ENCODE results near the gene COL11A2.

The COL11A2 gene

GRCh38 chr6:33147807-33148666 lies 44.2 kb downstream of the COL11A2 start:
- DNase-seq: no peak

GRCh38 chr6:33144373-33144772 lies 47.9 kb downstream of the COL11A2 start:
- DNase-seq: no peak

- DNase-seq: no peak
Measured at GRCh38 chr6:33143113-33143770, 49.0 kb downstream of the COL11A2 start.

GRCh38 chr6:33142501-33143070 lies 49.7 kb downstream of the COL11A2 start:
- DNase-seq: no peak

- DNase-seq: no peak
Measured at GRCh38 chr6:33140556-33140955, 51.7 kb downstream of the COL11A2 start.

GRCh38 chr6:33139596-33140206 lies 52.6 kb downstream of the COL11A2 start:
- no peak for DNase-seq

- no peak for DNase-seq
Measured at GRCh38 chr6:33136310-33136900, 55.9 kb downstream of the COL11A2 start.

GRCh38 chr6:33132081-33132524 lies 60.2 kb downstream of the COL11A2 start:
- DNase-seq: no peak

GRCh38 chr6:33128318-33128717 lies 63.9 kb downstream of the COL11A2 start:
- no peak for DNase-seq

- DNase-seq: peak; percentile 65
Measured at GRCh38 chr6:33126101-33126714, 66.1 kb downstream of the COL11A2 start.

GRCh38 chr6:33124947-33125346 lies 67.3 kb downstream of the COL11A2 start:
- no peak for DNase-seq

- DNase-seq: no peak
Measured at GRCh38 chr6:33124525-33124901, 67.8 kb downstream of the COL11A2 start.

GRCh38 chr6:33123732-33124524 lies 68.3 kb downstream of the COL11A2 start:
- no peak for DNase-seq

- no peak for DNase-seq
Measured at GRCh38 chr6:33123181-33123580, 69.1 kb downstream of the COL11A2 start.

GRCh38 chr6:33120001-33120400 lies 72.3 kb downstream of the COL11A2 start:
- DNase-seq: no peak

- no peak for DNase-seq
Measured at GRCh38 chr6:33118525-33119123, 73.6 kb downstream of the COL11A2 start.

GRCh38 chr6:33117811-33118277 lies 74.4 kb downstream of the COL11A2 start:
- DNase-seq: no peak

- no peak for DNase-seq
Measured at GRCh38 chr6:33116841-33117711, 75.2 kb downstream of the COL11A2 start.

GRCh38 chr6:33116417-33116816 lies 75.8 kb downstream of the COL11A2 start:
- no peak for DNase-seq

GRCh38 chr6:33114406-33114805 lies 77.9 kb downstream of the COL11A2 start:
- DNase-seq: no peak
